ENCODE data around the gene PHLDA3. TPM values are rescaled to one million over a fixed set of nuclear protein-coding genes. Genes with fewer than 3 reads are reported as not detected.

Gene PHLDA3
- total RNA-seq, 2 donors from 2014 or later: 13.1 to 21.2 TPM

DNA sequence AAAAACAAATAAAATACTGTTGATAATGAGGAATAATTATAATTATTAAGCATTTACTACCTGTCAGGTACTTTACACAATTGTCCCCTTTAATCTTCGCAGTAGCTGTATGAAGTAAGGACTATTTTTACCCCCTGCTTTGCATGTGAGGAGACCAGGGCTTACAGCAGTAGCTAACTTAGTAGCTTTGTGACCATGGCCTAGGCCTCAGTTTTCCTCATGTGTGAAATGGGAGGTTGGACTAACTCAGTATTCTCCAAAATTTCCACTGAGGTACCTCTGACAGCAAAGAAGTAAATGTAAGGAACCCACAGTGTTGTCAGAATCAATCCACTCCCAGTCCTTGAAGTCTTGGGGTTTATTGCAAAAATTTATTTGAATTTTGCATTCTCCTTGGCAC lies 41.7 kb upstream of the PHLDA3 start:
- TF ChIP-seq, protein P1, sequence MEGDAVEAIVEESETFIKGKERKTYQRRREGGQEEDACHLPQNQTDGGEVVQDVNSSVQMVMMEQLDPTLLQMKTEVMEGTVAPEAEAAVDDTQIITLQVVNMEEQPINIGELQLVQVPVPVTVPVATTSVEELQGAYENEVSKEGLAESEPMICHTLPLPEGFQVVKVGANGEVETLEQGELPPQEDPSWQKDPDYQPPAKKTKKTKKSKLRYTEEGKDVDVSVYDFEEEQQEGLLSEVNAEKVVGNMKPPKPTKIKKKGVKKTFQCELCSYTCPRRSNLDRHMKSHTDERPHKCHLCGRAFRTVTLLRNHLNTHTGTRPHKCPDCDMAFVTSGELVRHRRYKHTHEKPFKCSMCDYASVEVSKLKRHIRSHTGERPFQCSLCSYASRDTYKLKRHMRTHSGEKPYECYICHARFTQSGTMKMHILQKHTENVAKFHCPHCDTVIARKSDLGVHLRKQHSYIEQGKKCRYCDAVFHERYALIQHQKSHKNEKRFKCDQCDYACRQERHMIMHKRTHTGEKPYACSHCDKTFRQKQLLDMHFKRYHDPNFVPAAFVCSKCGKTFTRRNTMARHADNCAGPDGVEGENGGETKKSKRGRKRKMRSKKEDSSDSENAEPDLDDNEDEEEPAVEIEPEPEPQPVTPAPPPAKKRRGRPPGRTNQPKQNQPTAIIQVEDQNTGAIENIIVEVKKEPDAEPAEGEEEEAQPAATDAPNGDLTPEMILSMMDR (IDR thresholded peaks at IDR 0.05): no peak
- intact Hi-C loops (cut with DNase I): loop anchor here (5.0 kb wide), 1 partner anchor 68 kb away; no protein-coding TSS in a partner anchor
- Histone ChIP-seq H3K27me3 (no peaks in the 10 kb centered on the region), H3K4me1 (peaks cover 3% of the 10 kb centered on the region), H3K4me3 (no peak overlapping the region), H3K9ac (ENCODE audit: low read depth in 2 of 2, low read length in 2 of 2) (no peak overlapping the region), H3K9me3 (no peaks in the 10 kb centered on the region), H3K36me3 (no peaks in the 10 kb centered on the region), H3K27ac (no peak overlapping the region)
- DNase-seq: no peak

DNA sequence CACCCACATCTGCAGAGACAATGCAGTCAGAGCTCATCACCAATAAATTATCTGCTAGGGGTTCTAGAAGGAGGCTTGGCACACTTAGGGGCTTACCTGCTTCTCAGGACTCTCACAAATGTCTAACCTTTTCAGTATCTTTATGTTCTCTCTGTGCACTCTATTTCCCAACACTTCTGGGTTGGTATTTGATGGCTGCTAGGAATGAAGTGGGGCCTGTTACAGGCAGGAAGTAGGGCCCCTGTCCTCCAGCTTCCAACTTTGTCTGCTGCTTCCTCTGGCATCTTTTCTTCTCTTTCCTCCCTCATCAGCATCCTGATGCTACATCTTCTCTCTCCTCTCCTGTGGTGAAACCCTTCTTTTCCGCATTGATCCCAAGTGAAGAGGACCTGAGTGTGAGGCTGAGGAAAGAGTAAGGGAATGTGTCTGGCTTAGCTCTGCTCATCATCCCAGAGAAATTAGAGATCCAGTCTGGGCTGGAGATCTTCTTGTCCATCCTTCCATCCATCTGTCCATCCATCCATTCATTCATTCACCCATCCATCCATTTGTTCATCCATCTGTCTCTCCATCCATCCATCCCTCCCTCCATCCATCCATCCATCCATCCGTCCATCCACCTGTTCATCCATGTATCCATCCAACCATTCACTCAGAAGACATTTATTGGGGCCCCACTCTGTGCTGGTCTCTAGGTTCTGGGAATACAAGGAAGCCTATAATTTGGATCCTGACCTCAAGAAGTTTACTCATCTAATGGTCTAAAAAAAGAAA lies 40.8 kb upstream of the PHLDA3 start:
- peaks cover 6% of the 10 kb centered on the region for H3K4me1 ChIP-seq
- H3K9ac ChIP-seq (ENCODE audit: low read depth in 2 of 2, low read length in 2 of 2): no peak overlapping the region
- H3K4me3 ChIP-seq: no peak overlapping the region
- DNase-seq: no peak
- H3K9me3 ChIP-seq: no peaks in the 10 kb centered on the region
- no peak overlapping the region for H3K27ac ChIP-seq
- intact Hi-C loops (cut with DNase I): loop anchor here (5.0 kb wide), 1 partner anchor 67 kb away; no protein-coding TSS in a partner anchor
- no peaks in the 10 kb centered on the region for H3K36me3 ChIP-seq
- TF ChIP-seq, protein P1 (IDR thresholded peaks at IDR 0.05): no peak
- H3K27me3 ChIP-seq: no peaks in the 10 kb centered on the region

DNA sequence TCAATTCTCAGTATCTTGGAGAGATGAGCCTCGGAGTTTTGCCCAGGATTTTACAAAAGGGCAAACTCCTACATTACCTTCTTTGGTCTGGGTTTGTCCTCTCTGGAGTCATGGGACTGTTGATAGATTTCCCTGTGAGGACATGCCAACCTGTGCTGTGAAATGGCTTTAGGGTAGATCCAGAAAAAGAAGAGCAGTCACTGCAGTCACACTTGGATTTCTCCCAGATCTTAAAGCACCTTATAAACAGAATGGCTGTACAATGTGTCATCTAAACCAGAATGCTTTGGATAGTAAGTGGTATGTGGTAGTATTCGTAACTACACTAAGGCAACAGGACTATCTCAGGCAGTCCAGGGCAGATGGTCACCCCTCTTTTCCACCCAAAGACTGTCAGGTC lies 39.8 kb upstream of the PHLDA3 start:
- Histone ChIP-seq H3K4me3 (no peak overlapping the region), H3K9me3 (no peaks in the 10 kb centered on the region), H3K27ac (no peak overlapping the region), H3K36me3 (no peaks in the 10 kb centered on the region), H3K27me3 (no peaks in the 10 kb centered on the region), H3K4me1 (peaks cover 6% of the 10 kb centered on the region), H3K9ac (ENCODE audit: low read depth in 2 of 2, low read length in 2 of 2) (no peak overlapping the region)
- intact Hi-C loops (cut with DNase I): no loop called here
- DNase-seq: no peak
- TF ChIP-seq, protein P1 (IDR thresholded peaks at IDR 0.05): no peak

DNA sequence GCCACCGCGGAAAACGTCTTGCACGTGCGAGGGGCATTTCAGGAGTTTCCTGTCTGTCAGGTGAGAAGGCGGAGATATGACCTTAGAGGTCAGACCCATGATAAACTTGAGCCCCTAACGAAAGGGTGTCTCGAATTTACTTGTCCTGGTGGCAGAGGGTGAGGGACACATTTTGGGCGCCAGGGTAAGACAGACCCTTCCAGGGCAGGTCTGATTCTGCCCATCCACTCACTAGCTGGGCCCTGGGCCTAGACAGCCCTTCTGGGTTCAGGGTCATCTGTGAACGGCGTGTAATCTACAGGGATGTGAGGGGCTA lies 38.3 kb upstream of the PHLDA3 start:
- TF ChIP-seq, protein P1 (IDR thresholded peaks at IDR 0.05): no peak
- Histone ChIP-seq H3K4me3 (peak overlapping the region; percentile 65), H3K9me3 (no peaks in the 10 kb centered on the region), H3K27me3 (no peaks in the 10 kb centered on the region), H3K36me3 (no peaks in the 10 kb centered on the region), H3K27ac (peak overlapping the region; percentile 91), H3K9ac (ENCODE audit: low read depth in 2 of 2, low read length in 2 of 2) (peak overlapping the region; percentile 95 to 97), H3K4me1 (peaks cover 6% of the 10 kb centered on the region)
- intact Hi-C loops (cut with DNase I): no loop called here
- no peak for DNase-seq

DNA sequence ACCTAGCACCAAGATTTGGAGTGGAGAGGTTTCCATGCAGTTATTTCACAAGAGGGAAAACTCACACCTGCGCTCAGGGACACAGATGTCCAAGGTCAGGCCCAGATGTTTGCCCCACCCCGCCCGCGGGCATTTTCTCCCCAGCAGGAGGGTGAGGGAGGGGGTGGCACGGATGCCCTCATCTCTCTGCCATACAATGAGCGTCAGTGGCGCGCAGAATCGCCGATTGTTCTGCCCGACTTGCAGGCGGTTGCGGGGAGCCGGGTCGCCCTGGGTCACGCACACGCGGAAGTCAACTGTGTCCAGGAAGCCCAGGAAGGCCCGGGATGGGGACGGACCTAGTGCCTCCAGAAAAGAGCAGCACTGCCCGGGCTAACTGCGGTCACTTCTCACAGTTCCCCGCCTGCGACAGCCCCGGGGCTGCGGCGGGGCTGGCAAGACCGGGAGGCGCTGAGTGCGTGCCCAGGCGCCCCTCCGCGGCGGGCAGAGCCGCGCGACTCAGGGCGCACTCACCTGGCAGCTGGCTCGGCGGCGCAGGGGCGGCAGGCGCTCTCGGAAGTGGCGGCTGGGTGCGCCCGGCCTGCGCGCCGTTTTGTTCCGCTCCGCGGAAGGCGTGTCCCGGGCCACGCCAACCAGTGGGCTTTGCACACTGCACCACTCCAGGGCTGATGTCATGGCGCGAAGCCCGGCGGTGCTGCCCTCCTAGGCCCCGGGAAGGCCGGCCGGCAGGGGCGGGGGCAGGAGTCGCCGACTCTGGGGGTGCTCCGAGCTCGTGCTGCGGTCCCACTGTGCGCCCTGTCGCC lies 37.8 kb upstream of the PHLDA3 start, which contains the start of gene CSRP1:
Gene CSRP1 (minus strand): TSS at position 567 of the 803 bp plus-strand sequence. CDS start 10,820 bp downstream, outside the sequence.
- intact Hi-C loops (cut with DNase I): no loop called here
- no peaks in the 10 kb centered on the region for H3K36me3 ChIP-seq
- TF ChIP-seq, protein P1 (IDR thresholded peaks at IDR 0.05): no peak
- peak; percentile 89 for DNase-seq
- H3K4me1 ChIP-seq: peaks cover 6% of the 10 kb centered on the region
- peak within 1 kb of the TSS; percentile 65 for H3K4me3 ChIP-seq
- no peaks in the 10 kb centered on the region for H3K9me3 ChIP-seq
- peak within 1 kb of the TSS; percentile 95 to 97 for H3K9ac ChIP-seq (ENCODE audit: low read depth in 2 of 2, low read length in 2 of 2)
- H3K27ac ChIP-seq: peak within 1 kb of the TSS; percentile 91
- no peaks in the 10 kb centered on the region for H3K27me3 ChIP-seq
